Measurements from ENCODE around the gene NQO2.
"Not testable (repeated sequence)": the region's sequence is repeated elsewhere in the genome, so short reads cannot be mapped to it uniquely, and the experiment has no call there.

NQO2 gene

GRCh38 chr6:2989332-2990247 is 10.1 kb upstream of the NQO2 start:
- peak; percentile 98 for DNase-seq (ENCODE audit: low read depth, low spot score)

DNA sequence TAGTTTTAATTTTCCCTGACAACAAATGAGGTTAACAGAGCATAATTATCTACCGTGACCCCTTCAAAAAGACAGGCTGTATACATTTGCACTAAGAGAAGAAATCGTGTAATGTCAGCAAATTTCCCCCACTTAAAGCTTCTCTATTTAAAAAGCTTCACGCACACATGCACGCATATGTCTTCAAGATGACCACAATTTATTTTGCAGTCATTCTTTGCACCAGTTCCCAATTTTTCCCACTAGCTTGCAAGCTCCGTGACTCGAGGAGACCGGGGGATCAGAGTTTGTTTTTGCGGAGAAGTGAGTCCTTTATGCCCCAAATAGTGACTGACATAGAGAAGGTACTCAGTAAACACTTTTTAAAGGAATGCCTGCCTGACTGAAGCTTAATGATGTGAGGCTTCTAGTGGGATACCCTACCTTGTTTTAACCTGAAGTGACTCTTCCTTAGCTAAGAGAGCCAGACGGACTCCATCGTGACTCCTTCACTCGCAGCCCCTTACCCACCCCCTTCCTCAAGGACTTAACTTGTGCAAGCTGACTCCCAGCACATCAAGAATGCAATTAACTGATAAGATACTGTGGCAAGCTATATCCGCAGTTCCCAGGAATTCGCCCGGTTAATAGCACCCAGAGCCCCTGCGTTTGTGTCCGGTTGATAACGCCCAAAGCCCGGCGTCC is 9.3 kb upstream of the NQO2 start:
- DNase-seq (ENCODE audit: low read depth, low spot score), result no peak

DNA sequence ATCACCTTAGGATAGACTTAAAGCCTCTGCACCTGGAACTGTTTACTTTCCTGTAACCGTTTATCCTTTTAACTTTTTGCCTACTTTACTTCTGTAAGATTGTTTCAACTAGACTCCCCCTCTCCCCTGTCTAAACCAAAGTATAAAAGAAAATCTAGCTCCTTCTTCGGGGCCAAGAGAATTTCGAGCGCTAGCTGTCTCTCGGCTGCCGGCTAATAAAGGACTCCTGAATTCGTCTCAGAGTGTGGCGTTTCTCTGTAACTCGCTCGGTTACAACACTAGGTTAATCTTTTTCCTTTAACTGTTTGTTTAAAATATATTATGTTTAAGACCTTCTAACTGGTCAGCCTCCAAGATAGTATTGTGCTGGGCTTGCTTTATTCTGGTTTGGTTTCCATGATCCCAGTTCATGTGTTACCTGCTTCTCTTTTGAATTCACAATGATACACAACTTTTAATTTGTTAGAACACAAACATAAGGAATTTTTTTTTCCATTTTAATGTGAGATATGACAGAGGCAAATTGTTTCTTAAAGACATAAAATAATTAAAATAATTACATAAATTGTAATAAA is 8.7 kb upstream of the NQO2 start:
- DNase-seq (ENCODE audit: low read depth, low spot score), result no peak

DNA sequence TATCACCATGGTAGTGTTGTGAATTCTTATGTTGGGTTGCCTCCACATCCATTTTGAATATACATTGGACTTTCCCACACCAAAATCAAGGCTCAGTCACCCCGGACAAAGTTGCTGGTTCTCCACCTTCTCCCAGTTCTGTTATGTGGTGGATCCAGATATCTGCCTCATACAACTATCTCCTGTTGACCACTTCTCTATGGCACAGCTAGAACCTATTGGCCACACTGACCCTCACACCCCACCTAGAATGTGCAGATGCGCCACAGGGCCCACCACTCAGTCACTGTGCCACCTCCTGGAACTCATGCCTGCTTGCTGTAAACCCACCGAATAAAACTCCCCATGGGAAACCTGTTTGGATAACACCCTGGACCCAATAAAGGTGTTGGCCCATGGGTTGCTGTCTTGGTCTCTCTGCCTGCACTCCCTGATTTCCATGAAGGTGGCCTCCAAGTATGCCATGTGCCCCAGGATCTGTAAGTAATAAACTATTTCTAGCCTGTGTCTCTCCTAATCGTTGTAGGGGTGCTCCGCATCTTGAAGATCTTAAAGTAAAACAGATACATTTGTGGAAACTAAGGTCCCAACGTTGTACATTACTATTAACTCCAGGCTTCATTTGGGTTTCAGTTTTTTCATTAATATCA is 7.2 kb upstream of the NQO2 start:
- DNase-seq (ENCODE audit: low read depth, low spot score), result no peak

DNA sequence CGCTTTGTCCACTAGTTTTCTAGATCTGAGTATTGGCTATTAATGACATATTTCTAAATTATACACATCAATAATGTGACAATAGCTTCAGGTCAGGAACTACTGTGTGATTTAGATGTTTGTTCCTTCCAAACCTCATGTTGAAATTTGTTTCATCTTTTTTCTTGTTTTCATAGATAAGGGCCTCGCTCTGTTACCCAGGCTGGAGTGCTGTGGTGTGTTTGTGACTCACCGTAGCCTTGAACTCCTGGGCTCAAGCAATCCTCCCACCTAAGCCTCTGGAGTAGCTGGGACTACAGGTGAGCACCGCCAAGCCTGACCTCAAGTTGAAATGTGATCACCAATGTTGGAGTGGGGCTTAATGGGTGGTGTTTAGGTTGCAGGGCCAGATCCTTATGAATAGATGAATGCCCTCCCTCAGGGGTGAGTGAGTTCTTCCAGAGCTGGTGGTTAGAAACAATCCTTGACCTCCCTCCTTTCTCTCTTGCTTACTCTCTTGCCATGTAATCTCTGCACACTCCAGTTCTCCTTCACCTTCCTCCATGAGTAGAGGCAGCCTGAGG is 5.9 kb upstream of the NQO2 start:
- no peak for DNase-seq (ENCODE audit: low read depth, low spot score)

DNA sequence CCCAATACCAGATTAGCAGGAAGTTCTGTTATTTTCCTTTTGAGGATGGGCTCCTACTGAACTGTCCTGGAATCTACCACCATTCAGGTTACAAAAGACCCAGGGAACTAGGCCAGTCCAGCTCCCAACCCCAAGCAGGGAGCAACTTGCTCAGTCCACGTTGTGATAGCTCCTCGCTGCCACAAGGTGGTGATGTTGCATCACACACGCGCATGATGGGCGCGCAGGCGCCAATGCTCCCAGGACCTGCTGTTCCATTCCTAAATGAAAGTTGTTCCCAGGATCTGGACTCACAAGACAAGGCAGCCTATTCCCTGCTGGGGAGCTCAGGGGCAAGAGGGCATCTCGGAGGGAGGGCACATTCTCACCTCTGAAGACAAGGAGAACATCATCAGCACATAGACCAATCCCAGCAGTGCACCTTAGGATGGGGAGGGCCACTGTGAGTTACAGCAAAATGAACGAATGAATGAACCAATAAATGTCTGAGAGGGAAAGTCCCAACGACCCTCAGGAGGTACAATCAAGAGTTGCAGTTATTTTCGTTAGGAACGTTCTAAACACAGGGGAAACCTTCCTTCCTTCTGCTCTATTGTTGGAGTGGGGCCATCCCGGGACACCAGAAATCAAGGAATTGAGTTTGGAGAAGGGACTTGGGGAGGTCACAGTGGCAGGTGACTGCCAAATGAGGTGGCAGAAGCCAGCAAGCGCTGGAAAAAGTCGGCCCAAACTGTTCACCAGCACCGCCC is 1.3 kb upstream of the NQO2 start:
- not testable (repeated sequence) for DNase-seq (ENCODE audit: low read depth, low spot score)

- DNase-seq (ENCODE audit: low read depth, low spot score), result no peak
These were observed 586 bp upstream of the NQO2 start for GRCh38 chr6:2998998-2999617.

GRCh38 chr6:3001146-3001772 is 1.6 kb downstream of the NQO2 start:
- DNase-seq (ENCODE audit: low read depth, low spot score), result no peak

GRCh38 chr6:3001773-3002293 is 2.1 kb downstream of the NQO2 start:
- no peak for DNase-seq (ENCODE audit: low read depth, low spot score)

- DNase-seq (ENCODE audit: low read depth, low spot score), result not testable (repeated sequence)
These were observed 3.5 kb downstream of the NQO2 start for GRCh38 chr6:3003226-3003625.

DNA sequence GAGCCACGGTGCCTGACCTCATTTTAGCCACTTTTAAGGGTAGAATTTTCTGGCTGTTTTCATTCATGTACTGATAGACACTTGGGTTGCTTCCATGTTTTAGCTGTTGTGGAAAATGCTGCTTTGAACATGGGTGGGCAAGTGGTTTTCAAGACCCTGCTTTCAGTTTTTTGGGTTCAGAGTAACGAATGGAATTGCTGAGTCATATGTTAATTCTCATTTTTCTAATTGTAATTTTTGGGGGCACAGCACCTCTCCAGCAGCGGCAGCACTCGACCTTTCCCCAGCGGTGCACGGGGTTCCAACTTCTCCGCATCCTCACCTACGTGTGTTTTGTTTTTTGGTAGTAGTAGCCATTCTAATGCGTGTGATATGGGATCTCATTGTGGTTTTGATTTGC is 5.4 kb downstream of the NQO2 start:
- DNase-seq (ENCODE audit: low read depth, low spot score), result no peak

- no peak for DNase-seq (ENCODE audit: low read depth, low spot score)
These were observed 6.2 kb downstream of the NQO2 start for GRCh38 chr6:3005874-3006273.

- no peak for DNase-seq (ENCODE audit: low read depth, low spot score)
These were observed 6.8 kb downstream of the NQO2 start for GRCh38 chr6:3006476-3006875.

DNA sequence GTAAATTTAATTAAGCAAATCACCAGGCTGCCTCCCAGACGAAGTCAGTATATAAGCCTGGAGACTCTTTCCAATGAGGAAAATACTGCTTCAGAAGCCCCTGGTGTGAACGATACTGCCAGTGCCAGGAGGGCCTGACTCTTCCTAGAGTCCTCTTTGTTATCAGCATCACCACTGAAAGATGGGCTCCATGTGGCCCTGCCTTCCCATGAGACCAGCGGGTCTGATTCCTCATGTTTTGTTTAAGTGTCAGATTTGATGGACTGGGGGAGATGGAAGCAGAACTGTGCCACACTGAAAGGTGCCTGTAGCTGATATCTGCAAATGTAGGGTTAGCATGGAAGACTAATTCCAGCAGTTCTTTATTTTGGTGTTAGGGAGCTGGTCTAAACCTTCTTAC is 7.9 kb downstream of the NQO2 start:
- DNase-seq (ENCODE audit: low read depth, low spot score), result no peak

- not testable (repeated sequence) for DNase-seq (ENCODE audit: low read depth, low spot score)
These were observed 9.1 kb downstream of the NQO2 start for GRCh38 chr6:3008712-3009265.

GRCh38 chr6:3009930-3010329 is 10.2 kb downstream of the NQO2 start:
- no peak for DNase-seq (ENCODE audit: low read depth, low spot score)

- DNase-seq (ENCODE audit: low read depth, low spot score), result no peak
These were observed 11.5 kb downstream of the NQO2 start for GRCh38 chr6:3011158-3011557.

- no peak for DNase-seq (ENCODE audit: low read depth, low spot score)
These were observed 11.9 kb downstream of the NQO2 start for GRCh38 chr6:3011592-3011991.

DNA sequence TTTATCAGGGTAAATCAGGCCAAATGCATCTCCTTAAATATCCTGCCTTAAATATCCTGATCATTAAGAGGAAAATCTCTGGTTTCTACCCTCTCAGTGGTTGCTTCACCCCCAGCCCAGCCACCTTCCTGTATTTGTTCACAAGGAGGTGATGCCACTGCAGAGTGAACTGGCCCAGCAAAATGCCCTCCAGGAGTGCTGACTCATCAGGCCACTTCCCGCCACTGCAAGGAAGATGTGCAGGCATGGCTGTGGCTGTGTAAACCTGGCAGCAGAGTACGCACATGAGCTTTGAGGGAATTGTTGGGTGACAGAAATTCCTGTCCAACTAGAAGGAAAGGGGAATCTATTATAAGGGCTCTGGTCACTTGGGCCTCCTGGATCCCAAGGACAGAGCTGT is 13.8 kb downstream of the NQO2 start:
- DNase-seq (ENCODE audit: low read depth, low spot score), result no peak

Data from iPS DF 19.7 (cell line).